Middle frontal gyrus (tissue), 1 donor: Measurements from ENCODE around the gene RASSF7.
"Not testable (repeated sequence)": the region's sequence is repeated elsewhere in the genome, so short reads cannot be mapped to it uniquely, and the experiment has no call there.

ENCODE experiments used
- DNase-seq: peaks from one replicate; pipeline ENCODE4 v3.0.0-alpha.2; 2015; ENCODE audit warnings: low spot score; ENCODE audit errors: extremely low spot score

RASSF7 gene

DNA sequence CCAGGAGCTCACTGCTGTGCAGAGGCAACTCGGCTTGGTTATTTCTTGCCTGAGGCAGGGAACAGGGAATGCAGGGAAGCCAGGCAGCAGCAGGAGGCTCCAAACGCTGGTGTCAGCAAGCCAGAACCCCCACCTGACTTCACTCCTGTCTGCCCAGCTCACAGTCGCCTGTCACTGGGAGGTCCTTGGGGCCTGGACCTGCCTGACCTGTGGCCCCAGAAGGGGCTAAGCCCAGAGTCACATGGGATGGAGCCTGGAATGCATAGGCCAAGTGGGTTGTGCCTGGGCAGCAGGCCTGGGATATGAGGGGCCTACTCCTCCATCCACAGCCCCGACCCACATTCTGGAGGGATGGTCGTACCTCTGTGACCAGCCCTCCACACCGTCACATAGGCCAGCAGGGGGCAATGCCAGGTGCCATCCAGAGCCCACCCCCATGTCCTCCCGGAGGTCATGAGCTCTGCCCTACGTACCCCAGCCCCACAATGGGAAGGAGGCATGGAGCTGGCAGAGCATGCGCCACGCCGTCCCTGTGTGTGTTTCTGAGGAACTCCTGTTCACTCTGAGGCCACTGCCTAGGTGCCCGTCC is 5.2 kb downstream of the RASSF7 start:
- no peak for DNase-seq

- no peak for DNase-seq
Observed at GRCh38 chr11:567011-567628, 6.3 kb downstream of the RASSF7 start.

GRCh38 chr11:567629-568292 is 7.0 kb downstream of the RASSF7 start:
- DNase-seq, result no peak

DNA sequence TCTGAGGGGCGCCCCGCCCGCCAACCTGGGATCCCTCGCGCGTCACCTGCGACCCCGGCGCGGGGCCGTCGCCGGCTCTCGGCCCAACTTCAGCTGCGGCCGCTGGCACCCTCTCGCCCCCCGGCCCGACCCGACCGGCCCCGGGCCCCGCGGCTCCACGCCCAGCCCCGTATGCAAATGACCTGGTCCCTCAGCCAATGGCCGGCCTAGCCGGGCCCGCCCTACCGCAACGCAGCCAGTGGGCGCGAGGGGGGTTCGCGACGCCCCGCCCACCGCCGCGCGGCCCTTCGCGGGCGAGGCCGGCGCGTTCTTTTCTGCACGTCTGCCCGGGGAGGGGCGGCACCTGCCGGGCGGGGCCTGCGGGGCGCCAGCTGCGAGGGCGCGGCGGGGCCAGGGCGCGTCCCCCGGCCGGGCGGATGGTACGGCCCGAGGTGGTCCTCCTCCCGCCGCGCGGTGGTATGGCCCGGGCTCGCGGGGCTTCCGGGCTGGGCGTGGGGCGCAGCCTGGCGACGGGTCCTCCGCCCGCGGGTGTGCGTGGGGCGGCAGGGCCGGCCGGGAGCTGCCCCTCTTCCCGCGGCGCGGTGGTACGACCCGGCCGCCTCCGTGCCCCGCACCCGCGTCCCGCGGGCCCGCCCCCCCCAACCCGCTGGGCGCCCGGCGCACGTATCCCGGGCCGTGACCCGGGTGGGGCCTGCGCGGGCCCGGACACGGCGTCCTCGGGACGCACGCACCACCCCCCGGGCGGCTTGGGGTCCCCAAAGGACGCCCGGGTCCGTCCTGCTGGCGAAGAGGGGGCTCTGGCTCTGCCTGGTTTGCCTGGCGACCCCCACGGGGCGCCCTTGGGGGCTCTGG is 7.8 kb downstream of the RASSF7 start:
- peak; percentile 85 for DNase-seq

DNA sequence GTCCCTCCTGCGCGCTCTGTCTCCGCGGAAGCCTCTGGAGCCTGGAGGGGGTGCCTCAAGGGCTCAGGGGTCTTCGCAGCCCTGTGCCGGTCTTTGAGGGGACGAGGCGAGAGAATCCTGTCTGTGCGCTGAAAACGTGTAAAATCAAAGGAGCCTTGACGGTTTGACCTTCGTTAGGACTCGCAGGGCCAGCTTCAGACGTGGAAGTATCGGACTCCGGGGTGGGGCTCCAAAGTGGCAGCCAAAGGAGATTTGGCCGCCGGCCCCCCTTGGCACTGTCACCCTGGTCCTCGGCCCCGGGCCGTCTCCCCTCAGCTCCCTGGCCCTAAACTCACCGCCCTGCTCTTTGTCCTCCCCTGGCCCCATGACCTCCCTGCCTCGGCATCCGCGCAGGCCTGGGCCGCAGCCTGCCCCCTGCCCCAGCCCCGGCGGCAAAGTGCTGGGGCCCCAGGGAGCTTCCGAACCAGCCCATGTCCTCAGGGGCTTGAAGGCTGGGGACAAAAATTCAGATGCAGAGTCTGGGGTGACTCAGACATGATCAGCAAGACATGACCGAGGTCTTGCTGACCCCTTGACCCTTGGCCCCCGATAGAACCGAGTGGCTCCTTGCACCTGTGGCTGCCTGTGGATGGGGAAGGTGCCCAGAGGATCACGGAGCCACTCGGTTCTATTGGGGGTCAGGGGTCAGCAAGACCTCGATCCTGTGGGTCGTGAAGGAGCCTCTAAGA is 8.6 kb downstream of the RASSF7 start:
- no peak for DNase-seq

- DNase-seq, result no peak
Observed at GRCh38 chr11:571802-572185, 11.0 kb downstream of the RASSF7 start.

DNA sequence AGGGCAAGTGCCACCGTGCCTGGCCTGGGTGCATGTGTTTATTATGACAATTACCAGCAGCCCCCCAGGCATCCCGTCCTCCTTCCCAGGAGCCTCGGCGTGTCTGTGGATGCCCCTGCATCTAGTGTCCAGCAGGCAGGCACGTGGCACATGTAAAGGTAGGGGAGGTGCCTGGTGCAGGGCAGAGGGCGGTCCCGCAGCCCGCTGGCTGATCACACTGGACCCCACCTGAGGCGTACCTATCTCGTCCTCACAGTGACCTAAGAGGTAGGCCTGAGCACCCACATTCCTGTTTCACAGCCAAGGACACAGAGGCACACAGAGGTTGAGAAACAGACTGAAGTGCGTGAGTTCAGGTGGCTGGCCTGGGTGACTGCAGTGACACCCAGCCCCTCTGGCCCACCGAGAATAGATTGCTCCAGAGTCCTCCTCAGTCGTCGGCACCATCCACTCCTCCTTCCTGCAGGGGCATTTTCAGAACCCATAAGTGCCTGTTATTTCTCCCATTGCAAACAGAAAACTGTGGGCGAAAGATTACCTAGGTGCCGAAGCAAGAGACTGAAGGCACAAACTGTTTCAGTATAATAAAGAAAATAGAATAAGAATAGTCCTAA is 12.5 kb downstream of the RASSF7 start:
- DNase-seq, result no peak

DNA sequence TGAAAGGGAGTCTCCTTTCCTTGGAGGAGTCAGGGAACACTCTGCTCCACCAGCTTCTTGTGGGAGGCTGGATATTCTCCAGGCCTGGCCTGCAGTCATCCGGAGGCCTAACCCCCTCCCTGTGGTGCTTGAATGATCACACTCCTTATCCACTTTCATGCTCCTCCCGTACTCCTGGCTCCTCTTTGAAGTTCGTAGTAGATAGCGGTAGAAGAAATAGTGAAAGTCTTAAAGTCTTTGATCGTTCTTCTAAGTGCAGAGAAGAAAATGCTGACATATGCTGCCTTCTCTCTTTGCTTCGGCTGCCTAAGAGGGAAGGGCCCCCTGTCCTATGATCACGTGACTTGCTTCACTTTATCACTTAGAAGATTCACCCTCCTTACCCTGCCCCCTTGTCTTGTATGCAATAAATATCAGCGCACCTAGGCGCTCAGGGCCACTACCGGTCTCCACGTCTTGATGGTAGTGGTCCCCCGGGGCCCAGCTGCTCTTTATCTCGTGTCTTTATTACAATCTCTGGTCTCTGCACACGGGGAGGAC is 13.3 kb downstream of the RASSF7 start:
- DNase-seq, result not testable (repeated sequence)

DNA sequence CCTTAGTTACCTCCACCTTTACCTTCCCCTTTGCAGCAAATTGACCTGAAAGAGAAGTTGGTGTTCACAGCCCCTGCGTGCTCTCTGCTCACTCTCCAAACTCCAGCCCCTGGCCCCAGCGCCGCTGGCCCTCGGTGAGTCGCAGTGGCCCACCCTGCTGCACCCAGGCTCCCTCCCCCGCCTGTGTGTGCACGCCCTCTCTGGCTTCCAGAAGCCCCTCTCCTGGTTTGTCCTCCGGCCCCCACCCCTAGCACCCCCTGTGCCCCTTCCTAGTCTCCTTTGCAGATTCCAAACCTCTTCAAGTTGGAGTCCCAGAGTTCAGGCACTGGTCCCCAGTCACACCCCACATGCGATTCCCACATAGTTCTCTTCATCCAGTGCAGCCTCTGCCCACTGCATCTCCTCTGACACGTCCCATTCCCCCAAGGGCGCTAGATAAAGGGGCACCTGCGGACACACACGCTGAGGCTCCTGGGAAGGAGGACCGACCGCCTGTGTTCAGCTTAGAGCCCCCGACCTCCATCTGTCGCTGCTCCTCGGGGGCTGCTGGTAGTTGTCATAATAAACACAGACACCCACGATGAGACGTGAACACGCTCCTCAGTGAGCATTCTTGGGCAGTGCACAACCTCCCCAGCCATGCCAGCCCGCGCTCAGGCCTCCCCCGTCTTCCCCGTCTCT is 14.0 kb downstream of the RASSF7 start:
- no peak for DNase-seq

GRCh38 chr11:575313-575995 is 14.7 kb downstream of the RASSF7 start:
- peak; percentile 16 for DNase-seq

DNA sequence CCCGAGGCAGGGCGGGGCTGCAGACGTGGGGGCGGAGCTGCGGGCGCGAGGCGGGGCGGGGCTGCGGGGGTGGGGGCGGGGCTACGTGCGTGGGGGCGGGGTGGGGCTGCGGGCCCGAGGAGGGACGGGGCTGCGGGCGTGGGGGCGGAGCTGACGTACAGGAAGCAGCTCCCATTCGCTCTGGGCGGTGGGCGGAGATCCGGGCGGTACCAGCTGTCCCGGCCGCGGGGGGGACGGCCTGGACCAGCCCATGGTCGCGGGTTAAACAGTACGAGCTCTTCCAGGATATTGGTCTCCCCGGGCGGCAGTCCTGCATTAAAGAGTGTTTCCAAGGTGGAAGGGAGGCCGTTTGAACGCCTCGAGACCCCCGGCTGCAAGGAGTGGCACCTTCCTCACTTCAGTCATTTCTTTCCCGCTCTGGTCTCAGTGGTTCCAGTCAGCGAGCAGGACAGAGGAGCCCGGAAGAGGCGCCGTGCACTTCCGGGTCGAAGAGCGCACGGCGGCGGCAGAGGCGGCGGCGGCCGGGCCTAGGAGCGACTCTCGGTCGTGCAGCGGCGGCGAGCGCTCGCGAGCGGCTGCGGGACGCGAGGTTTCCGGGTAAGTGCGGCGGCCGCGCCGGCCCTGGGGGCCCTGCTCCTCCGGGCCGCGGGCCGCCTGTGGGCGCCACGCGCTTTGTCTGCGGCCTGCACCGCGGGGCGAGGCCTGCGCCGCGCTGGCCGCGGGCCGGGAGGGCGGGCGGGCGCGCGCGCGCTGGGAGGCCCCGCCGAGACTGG is 15.4 kb downstream of the RASSF7 start, which contains the start of gene PHRF1:
TSS of gene PHRF1 (plus strand) at position 475 of the 773 bp plus-strand sequence. CDS start 5,043 bp downstream, outside the sequence.
- peak; percentile 88 for DNase-seq

DNA sequence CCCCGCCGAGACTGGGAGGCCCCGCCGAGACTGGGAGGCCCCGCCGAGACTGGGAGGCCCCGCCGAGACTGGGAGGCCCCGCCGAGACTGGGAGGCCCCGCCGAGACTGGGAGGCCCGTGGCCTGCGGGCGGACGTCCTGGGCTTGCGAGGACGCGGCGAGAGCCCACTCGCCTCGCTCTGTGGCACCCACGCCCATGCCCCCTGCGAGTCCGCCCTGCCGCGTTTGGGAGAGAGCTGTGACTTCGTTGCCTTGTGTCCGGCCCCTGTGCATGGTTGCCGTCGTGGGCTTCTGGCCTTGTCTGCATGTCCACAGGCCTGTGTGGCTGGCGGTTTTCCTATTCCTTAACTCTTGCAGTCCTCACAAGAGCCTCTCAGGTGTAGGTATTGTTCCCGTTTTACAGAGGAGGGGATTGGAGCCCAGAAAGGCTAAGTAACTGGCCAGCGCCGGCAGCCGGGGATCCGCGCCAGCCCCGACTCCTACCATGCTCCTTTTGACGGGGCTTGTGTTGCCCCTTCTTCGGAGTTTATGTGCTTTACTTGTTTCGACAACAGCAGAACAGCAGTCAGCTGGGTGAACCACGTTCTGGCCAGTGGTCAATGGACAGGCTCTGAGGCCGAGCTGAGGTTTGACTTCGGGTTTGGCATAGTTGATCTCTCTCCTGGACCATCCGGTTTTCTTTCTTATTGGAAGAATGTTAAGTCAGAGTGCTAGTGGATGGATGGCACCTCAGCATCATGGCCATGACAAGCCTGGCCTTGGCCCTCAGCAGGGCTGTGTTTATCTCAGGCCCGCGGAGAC is 16.2 kb downstream of the RASSF7 start:
- DNase-seq, result no peak

- no peak for DNase-seq
Observed at GRCh38 chr11:577611-577894, 16.8 kb downstream of the RASSF7 start.

DNA sequence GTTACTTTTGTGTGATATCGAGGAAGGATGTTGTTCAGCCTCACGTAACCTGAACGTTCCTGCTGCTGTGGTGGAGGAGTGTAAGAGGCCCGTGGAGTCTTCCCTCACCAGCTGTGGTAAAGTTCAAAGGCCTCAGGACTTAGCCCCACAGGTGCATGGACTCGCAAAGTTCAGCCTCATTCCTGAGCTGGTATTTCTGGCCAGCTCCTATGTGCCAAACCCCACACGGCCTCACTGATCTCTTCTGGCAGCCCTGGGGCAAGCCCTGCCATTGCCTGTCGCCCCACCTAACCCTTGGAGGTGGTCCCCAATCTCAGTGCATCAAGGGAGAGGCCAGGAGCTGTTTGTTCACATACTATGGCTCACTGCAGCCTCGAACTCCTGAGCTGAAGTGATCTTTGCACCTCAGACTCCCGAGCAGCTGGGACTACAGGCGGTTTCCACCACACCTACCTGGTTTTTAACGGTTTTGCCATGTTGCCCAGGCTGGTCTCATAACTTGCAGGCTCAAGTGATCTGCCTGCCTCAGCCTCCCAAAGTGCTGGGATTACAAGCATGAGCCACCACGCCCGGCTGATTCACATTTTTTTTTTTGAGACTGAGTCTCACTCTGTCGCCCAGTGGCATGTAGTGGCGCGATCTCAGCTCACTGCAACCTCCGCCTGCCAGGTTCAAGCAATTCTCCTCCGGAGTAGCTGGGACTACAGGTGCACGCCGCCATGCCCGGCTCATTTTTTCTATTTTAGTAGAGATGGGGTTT is 17.7 kb downstream of the RASSF7 start:
- no peak for DNase-seq

- no peak for DNase-seq
Observed at GRCh38 chr11:579830-580601, 19.2 kb downstream of the RASSF7 start.

DNA sequence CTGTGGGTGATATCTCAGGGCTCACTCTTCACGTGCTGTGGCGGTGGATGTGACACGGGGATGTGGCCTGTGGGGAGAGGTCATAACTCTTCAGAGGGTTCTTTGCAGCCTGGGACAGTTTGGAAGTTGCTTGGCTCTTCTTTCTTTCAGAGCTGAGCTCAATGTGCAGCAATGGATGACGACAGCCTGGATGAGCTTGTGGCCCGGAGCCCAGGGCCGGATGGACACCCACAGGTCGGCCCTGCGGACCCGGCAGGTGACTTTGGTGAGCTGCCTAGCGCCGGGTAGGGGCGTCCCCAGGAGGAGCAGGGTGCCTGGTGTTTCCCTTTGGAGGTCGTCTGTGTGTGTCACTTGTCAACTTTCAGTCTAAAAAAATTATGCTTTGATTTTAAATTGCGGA is 20.6 kb downstream of the RASSF7 start:
- DNase-seq, result no peak
